ENCODE data around the gene ENPP6.
"Not testable (repeated sequence)": the region's sequence is repeated elsewhere in the genome, so short reads cannot be mapped to it uniquely, and the experiment has no call there.

The ENPP6 gene

DNA sequence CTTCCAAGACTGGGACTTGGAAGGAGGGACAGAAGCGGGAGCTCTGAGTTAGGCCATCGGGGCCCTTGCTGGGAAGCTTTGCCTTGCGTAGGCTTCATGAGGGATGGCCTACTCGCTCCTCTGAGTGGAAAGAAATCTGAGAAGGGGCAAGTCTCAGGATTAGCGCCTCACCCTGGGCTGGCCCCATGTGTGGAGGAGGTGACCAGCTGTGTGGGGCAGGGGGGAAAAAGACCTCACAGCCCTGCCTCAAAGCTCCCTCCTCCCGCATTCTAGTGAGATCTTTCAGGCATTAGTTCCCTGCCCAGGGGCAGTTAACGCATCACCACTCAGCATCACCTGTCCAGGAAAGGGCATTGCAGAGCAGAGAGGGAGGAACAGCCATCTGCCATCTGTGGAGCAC is 156.1 kb downstream of the ENPP6 start:
- no peak for DNase-seq (ENCODE audit: low read depth in 3 of 3)

DNA sequence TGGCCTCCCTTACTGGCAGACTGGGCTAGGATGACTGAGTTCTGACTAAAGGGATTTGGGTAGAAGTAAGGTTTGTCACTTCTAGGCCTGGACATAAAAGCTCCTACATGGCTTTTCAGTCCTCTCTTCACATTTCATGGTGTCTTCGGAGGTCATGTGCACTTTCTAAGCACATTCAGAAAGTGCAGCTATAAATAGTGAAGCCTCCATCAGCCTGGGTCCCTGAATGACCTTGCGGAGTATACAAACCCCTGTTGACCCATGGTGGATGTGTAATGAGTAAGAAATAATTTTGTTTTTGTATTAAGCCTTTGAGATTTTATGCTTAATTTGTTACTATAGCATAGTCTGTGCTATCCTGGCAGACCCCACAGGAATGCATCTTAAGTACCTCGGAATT is 158.6 kb downstream of the ENPP6 start:
- no peak for DNase-seq (ENCODE audit: low read depth in 3 of 3)

DNA sequence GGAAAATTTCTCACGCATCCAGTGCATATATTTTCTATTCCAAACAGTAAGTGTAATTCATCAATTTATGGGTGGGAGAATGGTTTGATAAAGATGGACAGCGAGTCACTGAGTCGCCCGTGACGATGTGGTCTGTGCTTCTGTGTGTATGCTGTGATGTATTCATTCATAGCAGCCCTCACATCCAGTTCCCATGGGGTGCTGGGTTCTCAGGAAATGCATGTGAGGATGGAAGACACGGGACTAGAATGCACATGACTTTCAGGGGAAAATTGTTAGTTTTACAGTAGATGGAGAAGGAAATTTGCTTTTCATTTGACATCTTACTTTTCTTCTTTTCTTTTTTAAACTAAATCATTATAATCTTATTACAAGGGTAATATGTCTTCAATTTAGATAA is 159.6 kb downstream of the ENPP6 start:
- no peak for DNase-seq (ENCODE audit: low read depth in 3 of 3)

DNA sequence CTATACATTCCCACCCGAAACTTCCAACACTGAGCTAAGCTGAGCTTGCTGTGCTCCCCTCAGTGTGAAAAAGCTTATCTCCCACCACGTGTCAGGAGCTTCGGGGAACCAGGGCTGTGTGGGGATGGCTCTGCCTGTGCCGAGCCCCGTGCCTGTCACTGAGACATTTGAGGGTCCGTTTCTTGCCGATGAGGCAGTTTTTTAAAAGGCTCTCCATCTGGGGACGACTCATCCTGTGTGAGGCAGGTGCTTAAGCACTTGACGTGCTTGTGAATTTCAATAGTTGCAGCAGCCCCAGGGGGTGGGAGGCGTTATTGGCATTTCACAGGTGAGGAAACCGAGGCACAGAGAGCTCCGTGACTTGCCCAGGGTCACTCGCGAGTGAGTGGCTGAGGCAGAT is 160.8 kb downstream of the ENPP6 start:
- DNase-seq (ENCODE audit: low read depth in 3 of 3), result no peak

DNA sequence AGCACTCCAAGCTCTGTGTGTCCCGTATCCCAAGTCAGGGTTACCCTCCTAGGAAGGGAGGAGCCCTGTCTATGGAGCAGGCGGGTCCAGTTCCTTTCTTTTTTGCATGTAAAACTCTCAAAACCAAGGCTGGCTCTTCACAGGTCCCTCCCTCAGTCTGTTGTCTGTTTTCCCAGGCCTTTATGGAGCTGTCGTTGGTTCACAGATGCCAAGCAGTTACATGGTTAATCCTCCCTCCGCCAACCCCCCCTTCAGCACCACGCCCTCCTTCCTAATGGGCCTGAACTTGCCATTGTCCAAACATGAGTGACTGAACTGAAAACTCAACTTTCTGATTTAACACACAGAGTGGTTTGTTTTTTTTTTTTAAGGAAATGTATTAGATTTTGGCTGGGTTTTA is 164.2 kb downstream of the ENPP6 start:
- DNase-seq (ENCODE audit: low read depth in 3 of 3), result no peak

DNA sequence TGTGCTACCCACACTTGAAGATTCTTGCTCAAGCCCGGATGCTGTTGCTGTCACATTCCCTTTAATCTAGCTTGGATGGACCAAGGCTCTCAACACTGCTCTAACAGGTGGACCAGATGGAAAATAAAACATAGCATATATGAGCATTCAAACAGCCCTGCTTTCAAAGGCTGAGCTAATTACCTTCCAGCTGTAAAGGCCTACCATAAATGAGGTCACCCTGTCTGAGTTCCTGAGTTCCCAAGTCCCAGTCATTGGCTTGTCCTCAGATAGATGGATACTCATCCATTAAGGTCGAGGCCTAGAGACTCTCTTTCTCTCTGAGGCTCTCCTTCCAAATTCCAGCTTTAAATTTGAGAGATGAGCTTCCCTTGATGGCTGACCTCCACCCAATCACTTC is 165.1 kb downstream of the ENPP6 start:
- DNase-seq (ENCODE audit: low read depth in 3 of 3), result no peak

DNA sequence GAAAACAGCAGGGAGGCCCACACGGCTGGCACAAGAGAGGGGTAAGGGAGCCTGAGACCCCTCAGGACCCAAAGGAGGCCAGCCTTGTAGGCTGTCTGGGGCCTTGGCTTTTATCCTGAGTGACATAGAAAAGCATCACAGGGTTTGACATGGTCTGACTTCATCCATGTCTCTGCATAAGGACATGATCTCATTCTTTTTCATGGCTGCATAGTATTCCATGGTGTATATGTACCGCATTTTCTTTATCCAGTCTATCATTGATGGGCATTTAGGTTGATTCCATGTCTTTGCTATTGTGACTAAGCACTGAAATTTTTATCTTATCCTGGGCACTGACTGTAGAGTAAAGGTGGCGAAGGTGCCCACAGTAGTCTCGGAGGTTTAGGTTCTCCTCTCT is 166.4 kb downstream of the ENPP6 start:
- DNase-seq (ENCODE audit: low read depth in 3 of 3), result not testable (repeated sequence)

DNA sequence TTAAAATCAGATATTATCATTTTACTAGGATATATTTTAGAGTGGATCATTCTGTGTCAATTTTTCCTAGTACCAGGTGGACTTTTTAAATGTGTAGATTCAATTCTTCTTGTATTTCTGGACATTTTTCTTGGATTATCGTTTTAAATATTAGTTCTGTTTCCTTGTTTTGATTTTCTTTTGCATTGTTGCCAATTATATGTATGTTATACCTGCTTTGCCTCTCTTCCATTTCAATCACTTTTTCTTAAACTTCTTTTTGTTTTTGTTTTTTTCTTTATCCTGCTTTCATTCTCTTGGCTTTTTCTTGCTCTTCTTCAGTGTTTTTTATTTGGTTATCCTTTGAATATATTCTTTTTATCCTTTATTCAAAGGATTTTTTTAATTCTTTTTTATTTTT is 171.5 kb downstream of the ENPP6 start:
- DNase-seq (ENCODE audit: low read depth in 3 of 3), result no peak

DNA sequence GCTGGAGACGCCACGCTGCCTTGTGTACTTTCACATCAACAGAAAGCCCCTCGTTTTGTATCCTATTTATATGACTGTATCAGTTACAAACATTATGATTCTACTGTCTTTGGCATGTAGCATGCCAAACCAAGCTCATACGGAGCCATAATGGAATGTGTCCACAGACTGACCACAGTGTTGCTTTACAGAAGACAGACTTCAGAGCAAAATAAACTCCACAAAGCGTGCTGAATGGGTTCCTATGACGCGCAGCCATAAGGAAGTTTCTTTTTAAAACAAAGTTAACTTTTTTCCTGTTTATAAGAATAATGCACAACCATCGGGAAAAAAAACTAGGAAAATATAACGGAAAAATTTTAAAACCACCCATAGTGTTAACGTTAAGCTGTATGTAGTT is 176.5 kb downstream of the ENPP6 start:
- DNase-seq (ENCODE audit: low read depth in 3 of 3), result no peak

DNA sequence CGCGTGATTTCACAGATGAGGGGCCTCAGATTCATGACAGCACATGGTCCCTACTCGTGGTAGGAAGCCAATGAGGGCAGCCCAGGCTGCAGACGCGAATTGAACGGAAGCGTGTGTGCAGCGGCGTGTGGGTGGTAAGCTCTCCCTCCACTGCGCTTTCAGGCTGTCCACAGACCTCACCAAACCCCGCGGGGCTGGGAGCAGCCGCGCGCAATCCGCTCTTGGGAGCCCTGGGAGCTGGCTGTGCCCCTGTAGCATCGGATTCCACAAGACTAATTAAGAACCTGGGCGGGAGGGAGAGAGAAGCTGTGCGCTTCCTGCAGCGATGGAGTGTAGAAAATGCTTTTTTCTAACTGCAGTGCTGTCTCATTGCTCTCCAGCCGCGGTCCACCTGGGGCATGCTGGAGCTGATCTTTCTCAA is 177.7 kb downstream of the ENPP6 start:
- no peak for DNase-seq (ENCODE audit: low read depth in 3 of 3)

Measured in stimulated activated CD4-positive, alpha-beta T cell treated with anti-CD3 and anti-CD28 coated beads, TNF-alpha, amount 100 ng/mL, for 4 hours (primary cell).